Transverse colon (tissue), 3 donors: ENCODE results near the gene WWOX.

Source experiments
- CTCF ChIP-seq, 5 experiments: fragments of 200-600 bp in 3 of 5; fragments of 450-650 bp in 2 of 5; sonication (generic) in 3 of 5; IDR thresholded peaks; 1 replicate in 2 of 5; 2 replicates in 3 of 5; pipeline ENCODE4 v1.5.1; 2016 to 2017; ENCODE audit warnings: antibody characterized with exemption in 5 of 5, inconsistent platforms in 3 of 5, mild to moderate bottlenecking in 2 of 5, moderate library complexity in 1 of 5
- POLR2A ChIP-seq: fragments of 450-650 bp; IDR thresholded peaks from one replicate; pipeline ENCODE4 v1.6.1; 2016; ENCODE audit warnings: antibody characterized with exemption, mild to moderate bottlenecking, moderate library complexity

DNA sequence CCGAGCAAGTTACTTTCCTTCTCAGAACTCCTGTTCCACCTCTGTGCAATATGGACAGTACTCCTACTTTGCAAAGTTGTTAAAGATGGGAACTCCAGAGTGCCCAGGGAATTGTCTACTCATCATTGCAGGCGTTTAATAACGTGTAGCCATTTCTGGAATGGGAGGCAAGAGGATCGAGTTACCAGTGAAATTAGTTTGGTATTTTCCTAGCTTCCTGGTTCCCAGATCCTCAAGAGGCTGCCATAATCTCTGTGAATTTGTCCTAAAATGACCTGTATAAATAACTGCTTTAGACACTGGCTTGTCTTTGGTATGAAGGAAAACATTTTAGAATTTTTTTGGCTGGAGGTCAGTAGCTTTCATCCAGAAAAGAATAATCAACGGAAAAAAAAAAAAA lies 27.7 kb downstream of the WWOX start:
- no peak for TF ChIP-seq CTCF (IDR thresholded peaks at IDR 0.05)
- no peak for TF ChIP-seq POLR2A
